Measurements from ENCODE around the gene GNA14.

The GNA14 gene

DNA sequence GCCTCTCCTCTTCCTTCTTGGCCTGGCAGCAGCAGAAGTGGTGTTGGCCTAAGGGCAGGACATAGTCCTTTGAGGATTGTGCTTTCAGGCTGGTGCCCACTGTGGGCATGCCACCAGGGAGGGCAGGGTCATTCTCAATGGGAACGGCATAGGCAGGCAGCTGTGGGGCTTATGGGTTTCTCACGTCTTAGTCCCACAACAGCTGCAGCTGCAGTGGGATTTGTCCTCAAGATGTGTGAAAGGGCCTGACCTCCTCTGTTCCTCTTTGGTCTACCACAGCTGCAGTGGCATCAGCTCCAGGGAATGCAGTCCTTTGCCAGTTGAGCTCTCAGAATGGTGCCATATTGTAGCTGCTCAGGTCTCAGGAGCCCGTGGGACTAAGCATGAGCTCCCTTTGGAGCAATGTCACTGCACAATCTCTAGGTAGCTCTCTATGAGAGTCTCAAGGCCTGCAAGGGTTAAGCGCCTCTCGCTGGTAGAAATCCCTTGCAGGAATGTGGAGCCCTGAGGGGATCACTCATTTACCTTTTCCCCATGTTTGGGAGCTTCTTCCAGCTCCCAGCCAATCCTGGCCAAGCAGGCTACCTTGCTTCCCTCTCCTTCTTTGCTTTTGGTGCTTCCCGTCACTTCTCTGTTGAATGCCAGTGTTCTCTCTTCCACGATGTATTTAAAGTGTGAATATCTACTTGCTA lies 104.8 kb downstream of the GNA14 start:
- DNase-seq (ENCODE audit: extremely low read depth in 1 of 2, low read depth in 1 of 2) = no peak

DNA sequence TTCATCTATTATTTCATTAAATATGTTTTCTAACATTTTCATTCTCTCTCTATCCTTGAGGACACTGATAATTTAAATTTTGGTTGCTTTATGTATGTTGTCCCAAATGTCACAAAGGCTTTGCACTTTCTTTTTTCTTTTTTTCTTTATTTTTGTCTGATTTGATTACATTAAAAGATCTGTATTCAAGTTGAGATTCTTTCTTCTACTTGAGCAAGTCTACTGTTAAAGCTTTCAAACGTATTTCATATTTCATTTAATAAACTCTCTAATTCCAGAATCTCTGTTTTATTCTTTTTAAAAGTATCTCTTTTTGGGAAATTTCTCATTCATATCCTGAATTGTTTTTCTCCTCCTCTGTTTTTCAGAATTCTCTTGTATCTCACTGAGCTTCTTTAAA lies 106.5 kb downstream of the GNA14 start:
- DNase-seq (ENCODE audit: extremely low read depth in 1 of 2, low read depth in 1 of 2) = no peak

DNA sequence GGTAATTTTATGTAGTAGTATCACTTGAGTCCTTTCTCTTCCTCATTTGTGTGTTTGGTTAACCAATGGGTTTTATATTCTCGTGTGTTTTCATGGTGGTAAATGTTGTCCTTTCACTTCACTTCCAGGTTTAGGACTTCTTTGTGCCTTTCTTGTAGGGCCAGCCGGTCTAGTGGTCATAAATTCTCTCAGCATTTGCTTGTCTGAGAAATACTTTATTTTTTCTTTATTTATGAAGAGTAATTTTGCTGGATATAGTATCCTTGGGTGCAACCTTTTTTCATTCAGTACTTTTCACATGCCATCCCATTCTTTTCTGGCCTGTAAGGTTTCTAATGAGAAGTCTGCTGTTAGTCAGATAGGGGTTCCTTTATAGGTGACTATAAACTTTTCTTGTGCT lies 107.1 kb downstream of the GNA14 start:
- DNase-seq (ENCODE audit: extremely low read depth in 1 of 2, low read depth in 1 of 2) = no peak

DNA sequence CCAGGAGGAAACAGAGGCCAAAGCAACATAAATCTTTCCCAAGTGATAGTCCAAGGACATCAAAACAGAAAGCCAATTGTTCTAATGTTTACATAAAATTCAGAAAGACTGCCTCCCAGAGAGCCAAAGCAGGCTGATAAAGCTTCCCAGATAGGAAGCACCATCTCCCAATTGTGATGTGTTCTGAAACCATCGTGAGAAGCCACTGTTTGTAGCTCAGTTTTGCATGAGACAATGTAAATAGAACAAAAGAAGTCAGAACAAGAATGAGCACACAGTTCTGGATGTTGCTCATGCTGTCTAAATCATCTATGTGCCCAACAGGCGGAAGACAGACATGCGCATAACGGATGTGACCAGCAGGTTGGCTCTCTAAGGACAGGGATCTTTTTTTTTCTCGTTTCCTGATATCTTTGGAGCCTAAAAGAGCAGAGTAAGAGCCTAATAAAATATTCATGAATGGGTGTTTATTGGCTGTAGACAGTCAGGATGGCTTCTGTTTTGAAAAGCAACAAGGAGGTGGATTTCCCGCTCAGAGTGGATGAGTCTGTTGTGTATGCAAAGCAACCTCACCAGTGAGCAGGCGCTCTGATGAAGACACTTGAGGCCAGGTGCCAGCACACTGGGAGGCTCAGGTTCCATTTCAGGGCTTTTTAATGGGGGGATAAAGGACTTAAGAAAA lies 113.6 kb downstream of the GNA14 start:
- DNase-seq (ENCODE audit: extremely low read depth in 1 of 2, low read depth in 1 of 2) = no peak

DNA sequence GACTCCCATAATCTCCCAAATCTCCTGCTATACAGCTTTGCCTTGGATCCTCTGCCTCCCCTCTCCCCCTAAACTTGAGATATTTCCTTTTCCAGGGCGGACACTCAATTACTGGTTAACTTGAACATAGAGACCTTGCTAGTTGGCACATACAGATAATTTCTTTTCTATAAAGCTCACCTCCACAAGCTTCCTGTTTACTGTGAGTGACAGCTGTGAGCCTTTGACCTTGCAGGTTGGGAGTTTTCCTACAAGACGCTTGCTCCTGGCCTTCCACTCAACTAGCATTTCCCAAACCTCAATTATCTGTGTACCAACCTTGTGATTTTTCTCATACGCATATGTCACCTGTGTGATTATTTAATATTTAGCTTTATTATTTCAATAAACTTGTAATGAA lies 114.5 kb downstream of the GNA14 start:
- no peak for DNase-seq (ENCODE audit: extremely low read depth in 1 of 2, low read depth in 1 of 2)

DNA sequence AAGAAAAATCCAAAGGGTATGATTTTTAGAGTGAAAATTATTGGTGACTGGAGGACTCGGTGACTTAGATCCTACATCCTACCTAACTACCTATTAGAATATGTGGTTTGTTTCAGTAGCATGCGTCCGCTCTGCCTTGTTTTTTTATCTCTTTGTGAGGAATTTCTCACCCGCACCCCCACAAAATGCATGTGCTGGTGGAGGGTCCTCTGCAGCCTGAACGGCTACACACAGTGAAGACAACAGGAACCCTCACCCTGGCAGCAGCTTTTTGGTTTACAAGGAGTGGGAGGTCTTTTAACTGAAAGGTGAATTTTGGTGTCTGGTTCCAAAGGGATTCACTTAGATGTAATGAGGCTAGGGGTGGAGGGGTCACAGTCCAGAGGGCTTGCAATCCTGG lies 115.5 kb downstream of the GNA14 start:
- DNase-seq (ENCODE audit: extremely low read depth in 1 of 2, low read depth in 1 of 2) = no peak

DNA sequence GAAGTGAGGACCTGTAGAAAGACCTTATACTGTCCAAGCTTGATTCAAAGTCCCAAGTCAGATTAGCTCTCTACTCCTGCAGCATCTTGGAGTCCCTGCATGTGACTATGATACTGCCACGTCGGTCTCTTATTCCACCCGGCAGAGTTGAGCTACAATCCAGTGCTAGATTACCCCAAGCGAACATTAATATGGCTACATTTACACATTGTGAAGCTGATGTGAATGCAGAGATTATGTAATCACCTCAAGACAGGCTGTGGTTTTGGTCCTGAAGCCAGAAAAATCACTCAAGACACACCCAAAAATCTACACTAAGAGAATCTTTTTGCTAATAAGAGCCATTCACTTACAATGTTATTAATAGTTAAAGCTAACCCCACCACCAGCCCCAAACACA lies 116.7 kb downstream of the GNA14 start:
- DNase-seq (ENCODE audit: extremely low read depth in 1 of 2, low read depth in 1 of 2) = no peak

DNA sequence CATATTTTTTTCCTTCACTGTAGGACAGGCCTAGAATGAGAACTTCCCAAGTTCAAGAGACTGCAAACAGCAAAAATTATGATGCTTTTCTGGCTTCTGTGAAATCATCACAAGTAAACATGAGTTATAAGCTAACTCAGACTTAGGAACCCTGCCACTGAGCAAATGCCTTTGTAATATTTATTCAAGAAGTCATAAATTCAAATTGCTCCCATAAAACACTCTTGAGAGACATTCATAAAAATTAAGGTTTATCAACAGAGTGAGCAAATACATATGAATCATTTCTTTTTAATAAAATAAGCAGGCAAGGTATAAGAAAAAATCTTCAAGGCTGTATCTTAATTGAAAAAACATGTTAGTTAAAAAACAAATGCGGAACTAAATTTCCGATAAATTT lies 124.2 kb downstream of the GNA14 start:
- no peak for DNase-seq (ENCODE audit: extremely low read depth in 1 of 2, low read depth in 1 of 2)

DNA sequence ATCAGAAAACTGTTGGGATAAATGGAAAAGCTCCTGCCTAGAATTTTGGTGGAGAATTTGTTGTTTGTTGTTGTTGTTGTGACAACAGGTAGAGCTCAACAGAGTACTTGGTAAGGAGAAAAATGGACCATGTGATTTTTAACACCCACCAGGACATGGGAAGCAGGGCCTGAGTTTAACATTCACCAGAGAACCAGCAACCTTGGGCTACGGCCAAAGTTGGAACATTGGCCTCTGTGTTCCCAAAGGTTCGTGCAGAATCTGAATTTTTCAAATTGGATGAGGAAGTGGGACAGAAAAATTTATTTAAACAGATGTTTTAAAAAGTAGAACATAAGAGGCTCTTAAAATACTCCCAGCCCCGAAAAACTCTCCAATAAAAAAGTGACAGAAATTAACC lies 127.0 kb downstream of the GNA14 start:
- DNase-seq (ENCODE audit: extremely low read depth in 1 of 2, low read depth in 1 of 2) = no peak

DNA sequence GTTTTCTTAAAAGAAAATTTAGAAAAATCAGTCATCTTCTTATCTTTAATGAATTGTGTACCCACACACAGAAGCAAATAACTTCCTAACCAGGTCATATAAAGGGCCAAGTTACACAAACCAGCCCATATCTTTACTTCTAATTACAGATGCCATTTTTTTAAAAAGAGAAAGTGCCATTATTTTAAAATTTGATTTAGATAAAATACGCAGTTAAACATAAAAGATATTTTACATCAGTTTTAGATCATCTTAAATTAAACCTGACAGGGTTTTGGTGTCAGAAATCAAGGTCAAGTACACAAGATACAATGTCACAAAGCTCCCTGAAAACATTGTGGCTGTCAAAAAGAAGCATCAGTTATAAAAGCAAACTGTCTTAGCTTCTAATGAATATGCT lies 129.4 kb downstream of the GNA14 start:
- no peak for DNase-seq (ENCODE audit: extremely low read depth in 1 of 2, low read depth in 1 of 2)

DNA sequence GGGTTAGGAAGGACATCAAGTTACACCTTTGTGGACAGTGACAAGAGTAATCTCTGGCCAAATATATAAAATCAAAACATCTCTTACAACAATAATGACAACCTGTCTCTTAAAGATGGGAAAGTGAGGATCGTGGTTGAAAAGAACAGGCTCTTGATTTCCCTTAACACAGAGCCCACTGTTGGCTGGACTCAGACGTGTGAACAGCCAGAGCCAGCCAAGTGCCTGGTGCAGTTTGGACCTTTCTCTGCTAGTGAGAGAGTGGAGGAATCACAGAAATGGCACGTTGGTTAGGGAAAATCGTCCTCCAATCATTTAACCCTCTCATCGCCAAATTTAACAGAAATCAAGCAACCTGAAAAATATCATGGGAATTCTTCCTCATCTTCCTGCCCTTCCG lies 131.3 kb downstream of the GNA14 start:
- no peak for DNase-seq (ENCODE audit: extremely low read depth in 1 of 2, low read depth in 1 of 2)

DNA sequence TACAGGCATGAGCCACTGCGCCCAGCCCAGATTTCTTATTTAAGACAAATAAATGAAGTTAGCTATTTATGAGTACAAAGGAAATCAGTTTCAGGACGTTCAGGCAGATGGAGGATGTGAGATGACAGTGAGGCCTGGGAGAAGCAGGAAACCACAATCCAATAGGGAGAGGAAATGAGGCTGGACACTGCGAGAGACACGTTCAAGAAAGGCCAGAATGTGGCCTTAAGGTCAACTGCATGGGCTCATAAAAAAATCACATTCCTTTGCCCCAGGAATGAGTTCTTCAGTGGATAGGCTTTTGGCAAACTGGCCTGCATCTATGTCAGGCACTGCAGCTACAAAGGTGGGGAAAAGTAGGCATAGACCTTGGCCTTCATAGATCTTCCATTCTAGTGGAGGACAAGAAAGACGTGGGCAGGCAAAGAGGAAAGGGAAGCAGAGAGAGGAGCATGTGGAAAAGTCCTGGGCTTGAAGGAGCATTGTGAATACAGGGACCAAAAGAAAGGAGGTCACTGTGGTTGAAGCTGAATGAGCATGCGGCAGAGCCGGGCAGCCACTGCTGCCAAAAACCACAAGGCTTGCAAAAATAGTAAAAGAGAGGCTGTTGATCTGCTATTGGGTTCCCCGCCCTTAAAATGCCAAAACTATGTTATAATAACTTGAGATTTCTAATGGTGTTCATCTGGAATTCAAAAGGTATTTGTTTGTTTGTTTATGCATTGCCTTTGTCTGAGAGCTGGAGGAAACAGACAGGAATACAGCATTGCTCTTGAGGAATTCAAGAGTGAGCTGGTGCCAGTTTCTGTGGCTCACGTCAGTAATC lies 133.0 kb downstream of the GNA14 start:
- no peak for DNase-seq (ENCODE audit: extremely low read depth in 1 of 2, low read depth in 1 of 2)

DNA sequence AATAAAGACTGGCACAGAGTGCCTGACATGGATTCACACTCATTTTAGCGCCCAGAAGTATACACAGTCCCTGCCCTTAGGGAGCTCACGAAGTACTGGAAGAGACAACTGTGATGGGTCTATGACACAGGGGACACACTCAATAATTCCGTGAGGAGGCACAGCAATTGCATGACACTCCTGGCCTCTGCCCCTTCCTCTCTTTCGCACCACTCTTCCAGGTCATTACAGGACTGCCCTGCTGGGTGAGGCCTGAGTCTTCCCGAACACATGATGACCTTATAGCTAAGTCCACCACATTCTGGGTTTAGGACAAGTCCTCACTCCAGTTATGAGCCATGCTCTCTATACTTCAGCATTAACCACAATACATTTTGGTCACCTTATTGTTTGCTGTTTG lies 134.7 kb downstream of the GNA14 start:
- no peak for DNase-seq (ENCODE audit: extremely low read depth in 1 of 2, low read depth in 1 of 2)

DNA sequence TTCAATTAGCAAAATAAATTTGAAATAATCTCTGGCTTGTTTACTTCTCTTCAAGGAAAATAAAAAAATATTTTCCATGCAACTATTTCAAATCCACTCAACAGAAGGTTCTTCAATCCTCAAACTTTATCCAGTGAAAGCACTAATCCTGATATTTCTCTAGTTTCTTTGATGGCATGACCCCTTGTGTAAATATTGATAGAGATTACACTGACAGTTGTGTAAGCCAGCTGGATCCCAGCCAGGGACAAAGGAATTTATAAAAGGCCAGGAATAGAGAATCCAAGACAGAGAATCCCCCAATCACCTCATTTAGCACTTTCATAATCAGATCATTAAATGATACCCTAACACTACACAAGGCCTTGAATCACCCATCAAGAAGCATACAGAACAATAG lies 135.2 kb downstream of the GNA14 start:
- DNase-seq (ENCODE audit: extremely low read depth in 1 of 2, low read depth in 1 of 2) = no peak

DNA sequence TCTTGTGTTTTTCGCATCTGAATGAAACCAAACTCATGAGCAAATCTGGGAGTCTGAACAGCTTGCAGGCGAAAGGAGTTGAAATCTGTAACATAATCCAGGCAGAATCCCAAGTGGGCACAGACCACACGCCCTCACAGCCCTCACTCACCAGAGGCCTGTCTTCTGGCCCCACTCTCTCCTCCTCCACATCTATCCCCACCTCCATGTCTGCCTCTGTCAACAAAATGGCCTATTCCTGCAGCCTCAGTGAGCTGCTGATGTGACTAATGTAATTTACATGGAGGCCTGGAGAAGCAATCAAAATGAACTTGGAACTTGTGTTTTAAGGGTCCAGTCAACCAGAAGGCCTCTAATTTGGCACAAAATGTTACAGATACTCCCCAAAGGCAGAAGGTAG lies 136.6 kb downstream of the GNA14 start:
- no peak for DNase-seq (ENCODE audit: extremely low read depth in 1 of 2, low read depth in 1 of 2)

DNA sequence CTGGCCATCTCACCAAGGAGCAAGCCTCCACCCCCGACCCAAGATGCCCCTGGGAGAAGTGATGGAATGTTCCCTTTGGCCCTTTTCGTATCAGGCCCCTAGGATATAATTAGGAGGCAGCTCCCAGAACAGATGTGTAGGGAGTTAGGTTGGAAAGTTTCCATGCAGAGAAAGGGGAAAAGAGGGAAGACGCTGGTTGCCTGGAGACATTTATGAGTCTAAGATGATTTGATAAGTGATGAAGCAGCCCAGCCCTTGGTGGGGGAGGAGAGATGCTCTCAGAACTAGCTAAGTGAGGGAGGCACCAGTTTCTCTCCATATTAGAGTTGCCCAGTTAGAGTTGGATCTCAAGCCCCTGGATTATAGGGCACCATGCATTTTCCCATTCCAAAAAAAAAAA lies 137.5 kb downstream of the GNA14 start:
- no peak for DNase-seq (ENCODE audit: extremely low read depth in 1 of 2, low read depth in 1 of 2)

DNA sequence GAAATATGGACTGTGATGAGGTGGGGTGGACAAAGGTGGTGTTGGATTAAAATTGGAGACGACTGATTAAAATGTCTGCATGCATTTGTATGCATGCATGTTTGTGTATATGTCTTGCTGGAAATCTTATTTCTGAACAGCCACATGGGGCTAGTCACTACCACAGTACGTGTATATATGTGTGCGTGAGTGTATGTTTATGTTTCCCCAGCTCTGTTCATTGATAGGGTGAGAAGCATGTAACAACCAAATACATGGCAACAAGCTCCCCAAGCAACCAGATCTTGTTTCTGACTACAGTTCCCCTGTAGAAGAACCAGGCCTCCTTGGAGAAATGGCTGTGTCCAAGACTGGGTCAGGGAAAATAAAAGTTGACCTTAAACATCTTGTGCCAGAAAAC lies 139.7 kb downstream of the GNA14 start:
- no peak for DNase-seq (ENCODE audit: extremely low read depth in 1 of 2, low read depth in 1 of 2)

DNA sequence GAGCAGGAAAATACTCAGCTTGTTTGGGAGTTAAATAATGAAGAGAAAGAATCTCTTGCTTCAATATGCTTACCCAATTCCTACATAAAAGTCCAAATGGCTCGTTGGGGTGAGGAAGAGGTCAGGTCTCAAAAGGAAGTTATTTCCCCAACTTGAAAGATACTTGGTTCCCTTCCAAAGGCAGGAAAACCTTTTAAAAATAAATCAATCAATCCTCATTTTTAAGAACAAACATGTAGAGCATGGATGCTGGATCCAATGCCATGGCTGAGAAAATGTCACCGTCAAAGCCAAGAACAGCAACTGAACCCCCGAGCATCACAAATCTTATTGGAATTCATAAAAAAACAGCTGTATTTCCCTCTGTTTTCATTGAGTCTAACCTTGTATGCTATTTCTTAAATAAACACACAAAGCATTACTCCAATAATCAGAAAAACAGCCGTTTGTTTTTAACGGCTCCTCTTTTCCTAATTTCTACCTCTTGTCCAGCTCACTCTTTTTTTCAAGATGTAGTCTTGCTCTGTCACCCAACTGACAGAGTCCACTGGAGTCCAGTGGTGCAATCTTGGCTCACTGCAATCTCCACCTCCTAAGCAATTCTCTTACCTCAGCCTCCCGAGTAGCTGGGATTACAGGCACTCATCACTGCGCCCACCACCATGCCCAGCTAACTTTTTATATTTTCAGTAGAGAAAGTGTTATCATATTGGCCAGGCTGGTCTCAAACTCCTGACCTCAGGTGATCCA lies 140.7 kb downstream of the GNA14 start:
- no peak for DNase-seq (ENCODE audit: extremely low read depth in 1 of 2, low read depth in 1 of 2)

DNA sequence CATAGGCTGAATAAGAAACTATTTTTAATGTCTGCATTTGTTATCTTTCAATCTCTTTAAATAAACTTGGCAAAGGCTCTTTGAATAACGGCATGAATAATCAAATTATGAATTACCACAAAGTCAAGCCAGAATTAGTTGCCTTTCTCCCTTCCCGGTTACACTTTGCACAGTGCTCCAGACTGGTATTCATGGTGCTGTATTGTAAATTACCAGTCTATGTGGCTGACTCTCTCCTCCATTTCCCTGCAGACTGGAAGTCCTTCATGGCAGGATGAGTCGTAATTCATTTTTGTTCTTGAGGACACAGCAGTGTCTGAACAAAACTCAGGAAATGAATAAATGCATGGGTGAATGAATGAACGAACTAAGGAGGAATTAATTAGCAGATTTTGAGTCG lies 142.9 kb downstream of the GNA14 start:
- DNase-seq (ENCODE audit: extremely low read depth in 1 of 2, low read depth in 1 of 2) = no peak

DNA sequence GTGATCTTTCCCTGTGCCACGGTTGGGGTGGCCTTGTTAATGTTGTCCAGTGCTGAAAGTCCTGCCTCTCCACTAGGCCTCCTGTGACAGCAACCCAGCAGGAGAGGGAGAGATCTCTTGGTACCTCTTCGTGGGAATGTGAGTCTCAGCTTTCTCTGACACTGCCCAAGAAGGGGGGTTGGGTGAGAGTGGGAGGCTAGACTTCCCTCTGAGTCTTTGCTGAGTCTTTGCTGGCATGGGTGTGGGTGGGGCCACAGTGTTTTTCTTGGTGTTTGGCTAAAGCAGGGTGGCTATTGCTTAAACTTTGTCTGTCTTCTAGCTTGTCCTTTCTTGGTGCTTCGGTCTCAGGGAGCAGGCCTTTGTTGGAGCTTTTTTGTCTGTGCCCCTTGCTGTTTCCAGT lies 145.6 kb downstream of the GNA14 start:
- DNase-seq (ENCODE audit: extremely low read depth in 1 of 2, low read depth in 1 of 2) = no peak

DNA sequence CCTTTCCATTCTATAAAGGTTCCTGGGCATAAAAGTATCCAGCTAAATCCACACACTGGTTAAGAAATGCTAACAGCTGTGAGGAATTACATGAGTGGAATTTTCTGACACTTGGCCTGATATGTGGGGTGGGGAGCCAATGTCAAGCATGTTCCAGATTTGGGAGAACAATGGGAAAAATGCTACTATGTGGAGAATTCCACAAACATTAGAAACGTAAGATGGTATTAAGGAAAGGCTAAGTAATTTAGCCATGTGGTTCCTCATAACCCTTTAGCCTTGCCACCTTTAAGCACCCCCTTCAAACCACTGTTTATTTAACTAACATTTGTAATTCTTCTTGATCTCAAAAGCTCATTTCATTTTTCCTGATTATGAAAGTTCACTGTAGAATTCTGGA lies 149.2 kb downstream of the GNA14 start:
- no peak for DNase-seq (ENCODE audit: extremely low read depth in 1 of 2, low read depth in 1 of 2)

All from stimulated activated CD8-positive, alpha-beta memory T cell treated with anti-CD3 and anti-CD28 coated beads, Interleukin-7, amount 100 ng/mL, for 48 hours (primary cell).